IgD-negative memory B cell (primary cell): ENCODE data around the gene SEL1L. TPM values are rescaled to one million over a fixed set of nuclear protein-coding genes. Genes with fewer than 3 reads are reported as not detected.

Source experiments
- H3K27ac Mint-ChIP-seq, 3 donors: one replicate each; pipeline ENCODE4 v1.8.0; 2020 to 2022; ENCODE audit warnings: mild to moderate bottlenecking in 3 of 3, mixed read lengths in 3 of 3, moderate library complexity in 1 of 3
- H3K27me3 Mint-ChIP-seq: one replicate; pipeline ENCODE4 v1.8.0; 2021; ENCODE audit warnings: mixed read lengths
- H3K36me3 Mint-ChIP-seq: one replicate; pipeline ENCODE4 v1.8.0; 2020; ENCODE audit warnings: mild to moderate bottlenecking, mixed read lengths
- H3K4me1 Mint-ChIP-seq, 3 donors: one replicate each; pipeline ENCODE4 v1.8.0; 2020 to 2022; ENCODE audit warnings: mixed read lengths in 3 of 3, mild to moderate bottlenecking in 1 of 3
- H3K4me3 Mint-ChIP-seq, 4 donors: one replicate each; pipeline ENCODE4 v1.8.0; 2020 to 2022; ENCODE audit warnings: mild to moderate bottlenecking in 4 of 4, mixed read lengths in 4 of 4, moderate library complexity in 3 of 4
- H3K9me3 Mint-ChIP-seq, 3 donors: one replicate each; pipeline ENCODE4 v1.8.0; 2020 to 2021; ENCODE audit warnings: mixed read lengths in 3 of 3, mild to moderate bottlenecking in 1 of 3
- polyA plus RNA-seq: library from polyadenylated mRNA; unstranded; fragments of 300-500 nt; fragmentation: Illumina TruSeq; gene quantifications from one replicate; pipeline ENCODE4 v1.2.3, GENCODE V29; 2021

SEL1L gene
- 16.5 TPM for polyA plus RNA-seq

DNA sequence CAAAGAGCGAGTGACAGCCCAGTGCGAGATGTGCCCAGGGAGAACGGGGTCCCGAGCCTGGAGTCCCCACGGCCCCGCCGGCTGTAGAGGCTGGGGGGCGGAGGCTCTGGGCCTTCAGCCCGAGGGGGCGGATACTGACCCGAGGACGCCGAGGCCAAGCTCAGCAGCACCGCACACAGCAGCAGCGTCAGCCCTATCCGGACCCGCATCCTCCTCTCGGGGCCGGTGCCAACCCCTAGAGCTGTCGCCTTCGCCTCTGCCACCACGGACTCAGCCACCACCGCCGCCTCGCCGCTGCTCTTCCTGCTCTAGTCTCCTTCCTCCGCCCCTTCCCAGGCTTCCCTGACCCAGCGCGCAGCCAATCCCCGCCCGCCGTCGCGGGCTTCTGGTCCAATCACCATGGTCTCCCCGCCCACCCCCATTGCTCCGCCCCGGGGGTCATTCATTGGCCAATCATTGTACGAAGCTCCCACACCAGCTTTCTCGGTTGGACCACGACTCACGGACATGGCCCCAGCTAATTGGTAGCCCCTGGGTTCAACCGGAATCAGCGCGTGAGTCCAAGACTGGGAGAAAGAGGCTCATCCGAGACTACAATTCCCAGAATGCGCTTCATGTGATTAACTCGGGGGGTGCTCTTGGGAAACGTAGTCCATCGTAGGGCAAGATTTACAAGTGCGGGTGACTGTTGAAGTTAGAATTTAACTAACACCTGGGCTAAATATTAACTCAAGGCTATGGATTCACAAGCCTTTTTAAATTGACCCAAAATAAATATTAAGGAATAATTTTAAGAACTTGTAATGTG, at the start of gene SEL1L:
TSS of gene SEL1L (minus strand) at position 318 of the 808 bp plus-strand sequence. CDS start at position 209, 109 bp downstream.
- no peaks in the 10 kb centered on the region for H3K27me3 Mint-ChIP-seq
- peaks cover 0 to 3% (median 0%) of the 10 kb centered on the region in 3 donors for H3K9me3 Mint-ChIP-seq
- H3K36me3 Mint-ChIP-seq = peaks cover 4% of the 10 kb centered on the region
- peak within 1 kb of the TSS; percentile 90 to 99 (median 97) for H3K4me3 Mint-ChIP-seq
- H3K27ac Mint-ChIP-seq = peak within 1 kb of the TSS; percentile 72 to 97 (median 96)
- H3K4me1 Mint-ChIP-seq = peaks cover 28 to 53% (median 44%) of the 10 kb centered on the region in 3 donors

- H3K9me3 Mint-ChIP-seq = peaks cover 0 to 4% (median 0%) of the 10 kb centered on the region in 3 donors
- H3K4me3 Mint-ChIP-seq = no peak overlapping the region
- H3K27ac Mint-ChIP-seq = no peak overlapping the region
- H3K4me1 Mint-ChIP-seq = peaks cover 0 to 2% (median 0%) of the 10 kb centered on the region in 3 donors
- H3K27me3 Mint-ChIP-seq = peaks cover 1% of the 10 kb centered on the region
- H3K36me3 Mint-ChIP-seq = no peaks in the 10 kb centered on the region
Observed at GRCh38 chr14:81582420-81582819, 48.8 kb upstream of the SEL1L start.

DNA sequence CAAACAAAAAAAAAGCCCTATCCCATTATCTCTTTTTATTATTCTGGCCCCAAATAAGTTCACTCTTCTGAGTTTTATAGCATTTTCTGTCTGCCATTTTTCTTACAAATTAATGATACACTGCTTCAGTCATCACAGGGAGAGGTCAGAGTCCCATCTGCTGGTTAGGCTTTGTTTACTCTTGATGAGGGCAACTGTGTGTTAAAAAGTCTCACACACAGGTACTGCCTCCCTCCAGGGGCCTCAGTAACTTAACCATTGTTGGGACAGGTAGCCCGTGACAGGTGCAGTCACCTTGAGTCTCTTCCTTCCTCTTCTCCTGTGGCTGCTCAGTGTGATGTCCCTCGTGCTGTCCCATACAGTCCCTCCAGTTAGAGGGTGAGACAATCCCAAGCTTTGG, 45.5 kb upstream of the SEL1L start:
- Mint-ChIP-seq H3K4me3 (no peak overlapping the region), H3K4me1 (peaks cover 0 to 2% (median 0%) of the 10 kb centered on the region in 3 donors), H3K27ac (no peak overlapping the region), H3K27me3 (peaks cover 1% of the 10 kb centered on the region), H3K9me3 (peaks cover 0 to 4% (median 3%) of the 10 kb centered on the region in 3 donors), H3K36me3 (no peaks in the 10 kb centered on the region)

GRCh38 chr14:81571437-81571836, 37.8 kb upstream of the SEL1L start:
- Mint-ChIP-seq H3K36me3 (no peaks in the 10 kb centered on the region), H3K27ac (peak overlapping the region in 1 of 3 donors; percentile 14), H3K4me1 (no peaks in the 10 kb centered on the region), H3K27me3 (peaks cover 3% of the 10 kb centered on the region), H3K9me3 (peaks cover 0 to 3% (median 0%) of the 10 kb centered on the region in 3 donors), H3K4me3 (no peak overlapping the region)

GRCh38 chr14:81567302-81567701, 33.6 kb upstream of the SEL1L start:
- no peak overlapping the region for H3K27ac Mint-ChIP-seq
- no peaks in the 10 kb centered on the region for H3K4me1 Mint-ChIP-seq
- H3K27me3 Mint-ChIP-seq = no peaks in the 10 kb centered on the region
- no peaks in the 10 kb centered on the region for H3K36me3 Mint-ChIP-seq
- no peaks in the 10 kb centered on the region for H3K9me3 Mint-ChIP-seq
- H3K4me3 Mint-ChIP-seq = no peak overlapping the region

- no peaks in the 10 kb centered on the region for H3K36me3 Mint-ChIP-seq
- no peaks in the 10 kb centered on the region for H3K27me3 Mint-ChIP-seq
- H3K9me3 Mint-ChIP-seq = no peaks in the 10 kb centered on the region
- H3K4me3 Mint-ChIP-seq = no peak overlapping the region
- no peaks in the 10 kb centered on the region for H3K4me1 Mint-ChIP-seq
- H3K27ac Mint-ChIP-seq = no peak overlapping the region
Observed at GRCh38 chr14:81565441-81566290, 32.0 kb upstream of the SEL1L start.

DNA sequence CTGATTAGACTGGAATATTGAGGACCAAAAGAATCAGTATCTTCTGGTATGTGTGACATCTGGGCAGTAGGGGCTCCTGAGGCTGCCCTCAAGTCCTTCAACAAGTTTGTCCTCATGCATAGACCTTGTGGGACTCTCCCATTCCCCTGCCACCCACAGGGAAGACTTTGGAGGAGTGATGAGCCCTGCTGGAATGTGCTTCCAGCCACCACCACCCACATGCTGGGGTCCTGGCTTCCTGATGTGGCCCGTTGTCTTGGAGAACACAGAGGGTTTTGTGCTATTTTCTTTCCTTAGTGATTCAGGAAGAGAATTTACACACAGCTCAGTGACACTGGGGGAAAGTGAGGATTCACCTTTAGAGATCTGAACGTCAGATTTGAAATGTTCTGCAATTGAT, 29.2 kb upstream of the SEL1L start:
- Mint-ChIP-seq H3K27ac (no peak overlapping the region), H3K9me3 (no peaks in the 10 kb centered on the region), H3K36me3 (no peaks in the 10 kb centered on the region), H3K4me3 (no peak overlapping the region), H3K27me3 (no peaks in the 10 kb centered on the region), H3K4me1 (no peaks in the 10 kb centered on the region)

- no peaks in the 10 kb centered on the region for H3K9me3 Mint-ChIP-seq
- no peak overlapping the region for H3K27ac Mint-ChIP-seq
- no peaks in the 10 kb centered on the region for H3K27me3 Mint-ChIP-seq
- no peaks in the 10 kb centered on the region for H3K36me3 Mint-ChIP-seq
- no peak overlapping the region for H3K4me3 Mint-ChIP-seq
- no peaks in the 10 kb centered on the region for H3K4me1 Mint-ChIP-seq
Observed at GRCh38 chr14:81561084-81561775, 27.6 kb upstream of the SEL1L start.

- Mint-ChIP-seq H3K4me3 (no peak overlapping the region), H3K36me3 (no peaks in the 10 kb centered on the region), H3K27me3 (no peaks in the 10 kb centered on the region), H3K27ac (peak overlapping the region in 1 of 3 donors; percentile 6), H3K9me3 (no peaks in the 10 kb centered on the region), H3K4me1 (no peaks in the 10 kb centered on the region)
Observed at GRCh38 chr14:81559385-81559784, 25.7 kb upstream of the SEL1L start.

- no peak overlapping the region for H3K4me3 Mint-ChIP-seq
- H3K36me3 Mint-ChIP-seq = no peaks in the 10 kb centered on the region
- no peak overlapping the region for H3K27ac Mint-ChIP-seq
- H3K9me3 Mint-ChIP-seq = no peaks in the 10 kb centered on the region
- peaks cover 0 to 8% (median 5%) of the 10 kb centered on the region in 3 donors for H3K4me1 Mint-ChIP-seq
- H3K27me3 Mint-ChIP-seq = no peaks in the 10 kb centered on the region
Observed at GRCh38 chr14:81557146-81557545, 23.5 kb upstream of the SEL1L start.

- peaks cover 0 to 10% (median 5%) of the 10 kb centered on the region in 3 donors for H3K4me1 Mint-ChIP-seq
- no peaks in the 10 kb centered on the region for H3K27me3 Mint-ChIP-seq
- no peak overlapping the region for H3K27ac Mint-ChIP-seq
- no peaks in the 10 kb centered on the region for H3K9me3 Mint-ChIP-seq
- no peaks in the 10 kb centered on the region for H3K36me3 Mint-ChIP-seq
- H3K4me3 Mint-ChIP-seq = no peak overlapping the region
Observed at GRCh38 chr14:81555684-81556083, 22.0 kb upstream of the SEL1L start.

DNA sequence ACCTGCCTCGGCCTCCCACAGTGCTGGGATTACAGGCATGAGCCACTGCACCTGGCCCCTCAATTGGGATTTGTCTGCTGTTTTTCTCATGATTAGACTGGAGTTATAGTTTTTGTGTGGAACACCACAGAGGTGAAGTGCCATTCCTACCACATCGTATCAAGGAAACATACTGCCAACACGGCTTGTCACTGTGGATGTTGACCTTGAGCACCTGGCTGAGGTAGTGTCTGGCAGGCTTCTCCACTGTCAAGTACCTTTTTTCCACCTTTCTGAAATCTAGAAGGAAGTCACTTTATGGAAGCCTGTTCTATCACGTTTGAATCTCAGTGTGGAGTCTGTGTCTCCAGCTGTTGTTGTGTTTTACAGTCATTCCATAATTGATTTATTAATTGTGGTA, 21.4 kb upstream of the SEL1L start:
- Mint-ChIP-seq H3K27me3 (no peaks in the 10 kb centered on the region), H3K27ac (no peak overlapping the region), H3K4me1 (peaks cover 0 to 12% (median 5%) of the 10 kb centered on the region in 3 donors), H3K4me3 (no peak overlapping the region), H3K9me3 (no peaks in the 10 kb centered on the region), H3K36me3 (no peaks in the 10 kb centered on the region)

DNA sequence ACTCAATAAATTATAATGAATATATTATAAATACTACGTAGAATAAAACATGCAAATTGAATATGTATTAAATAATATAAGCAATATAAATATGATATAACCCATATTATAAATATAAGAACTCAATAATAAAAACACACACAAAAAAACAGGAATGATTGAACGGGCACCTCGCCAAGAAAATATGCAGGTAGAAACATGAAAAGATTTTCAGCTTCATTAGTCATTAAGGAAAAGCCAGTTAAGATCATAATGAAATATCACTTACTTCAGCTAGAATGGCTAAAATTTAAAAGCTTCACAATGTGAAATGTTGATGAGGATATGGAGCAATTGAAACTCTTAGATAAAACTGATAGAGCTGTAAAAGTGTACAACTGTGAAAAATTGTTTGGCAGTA, 17.8 kb upstream of the SEL1L start:
- Mint-ChIP-seq H3K4me3 (no peak overlapping the region), H3K36me3 (peaks cover 3% of the 10 kb centered on the region), H3K4me1 (peaks cover 0 to 15% (median 5%) of the 10 kb centered on the region in 3 donors), H3K27me3 (no peaks in the 10 kb centered on the region), H3K27ac (no peak overlapping the region), H3K9me3 (no peaks in the 10 kb centered on the region)

DNA sequence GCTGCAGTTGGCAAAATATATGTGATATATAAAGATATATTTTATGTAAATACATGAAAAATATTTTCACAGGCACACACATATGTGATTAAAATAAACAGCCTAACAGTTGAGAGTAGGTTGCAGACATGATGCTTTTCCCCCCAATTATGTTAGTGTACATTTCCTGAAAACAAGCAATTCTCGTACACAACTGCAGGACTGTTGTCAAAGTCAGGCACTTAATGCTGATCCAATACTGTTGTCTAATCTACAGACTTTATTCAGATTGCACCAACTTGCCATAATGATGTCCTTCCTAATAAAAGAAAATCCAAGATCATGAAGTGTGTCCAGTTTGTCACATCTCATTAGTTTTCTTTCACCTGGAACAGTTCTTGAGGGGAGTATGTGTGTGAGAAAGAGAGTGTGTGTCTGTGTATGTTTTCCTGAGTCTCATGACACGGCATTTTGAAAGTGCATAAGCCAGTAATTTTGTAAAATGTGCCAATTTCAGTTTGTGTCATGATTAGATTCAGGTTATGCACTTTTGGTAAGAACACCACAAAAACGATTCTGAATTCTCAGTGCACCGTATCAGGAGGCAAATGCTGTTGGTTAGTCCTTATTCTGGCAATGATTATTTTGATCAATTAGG, 16.5 kb upstream of the SEL1L start:
- no peaks in the 10 kb centered on the region for H3K9me3 Mint-ChIP-seq
- peaks cover 3% of the 10 kb centered on the region for H3K36me3 Mint-ChIP-seq
- no peak overlapping the region for H3K27ac Mint-ChIP-seq
- no peaks in the 10 kb centered on the region for H3K27me3 Mint-ChIP-seq
- no peak overlapping the region for H3K4me3 Mint-ChIP-seq
- H3K4me1 Mint-ChIP-seq = peaks cover 0 to 15% (median 5%) of the 10 kb centered on the region in 3 donors
